Ishikawa (cell line): ENCODE measurements around the gene VAMP3.

Source experiments
- CREB1 ChIP-seq: IDR thresholded peaks from 2 replicates; pipeline ENCODE4 v1.6.1; 2012; ENCODE audit warnings: low read depth
- EGR1 ChIP-seq: IDR thresholded peaks from 2 replicates; pipeline ENCODE4 v1.6.1; 2012
- EP300 ChIP-seq: IDR thresholded peaks from 2 replicates; pipeline ENCODE4 v1.6.1; 2012; ENCODE audit warnings: borderline replicate concordance
- FOXM1 ChIP-seq: IDR thresholded peaks from 2 replicates; pipeline ENCODE4 v1.6.1; 2012; ENCODE audit warnings: low read depth, borderline replicate concordance
- MAX ChIP-seq: IDR thresholded peaks from 2 replicates; pipeline ENCODE4 v1.6.1; 2012
- RAD21 ChIP-seq: IDR thresholded peaks from 2 replicates; pipeline ENCODE4 v1.6.1; 2012; ENCODE audit warnings: low read depth
- REST ChIP-seq: IDR thresholded peaks from 2 replicates; pipeline ENCODE4 v1.6.1; 2012; ENCODE audit warnings: low read depth, mild to moderate bottlenecking
- TAF1 ChIP-seq: IDR thresholded peaks from 2 replicates; pipeline ENCODE4 v1.6.1; 2012; ENCODE audit warnings: low read depth, mild to moderate bottlenecking
- TEAD4 ChIP-seq: IDR thresholded peaks from 2 replicates; pipeline ENCODE4 v1.6.1; 2012
- USF1 ChIP-seq: IDR thresholded peaks from 2 replicates; pipeline ENCODE4 v1.6.1; 2012
- YY1 ChIP-seq: IDR thresholded peaks from 2 replicates; pipeline ENCODE4 v1.6.1; 2012; ENCODE audit warnings: low read depth
- ZBTB7A ChIP-seq: IDR thresholded peaks from 2 replicates; pipeline ENCODE4 v1.6.1; 2012; ENCODE audit warnings: low read depth

- no peak for TF ChIP-seq CREB1
- TF ChIP-seq EP300 = no peak
- no peak for TF ChIP-seq TAF1
- TF ChIP-seq RAD21 = no peak
- TF ChIP-seq REST = no peak
- TF ChIP-seq EGR1 = no peak
- no peak for TF ChIP-seq FOXM1
- no peak for TF ChIP-seq TEAD4
- no peak for TF ChIP-seq YY1
- no peak for TF ChIP-seq USF1
- no peak for TF ChIP-seq MAX
- TF ChIP-seq ZBTB7A = no peak
Measured at GRCh38 chr1:7821282-7821681, 50.2 kb downstream of the VAMP3 start.
